Activated CD8-positive, alpha-beta T cell treated with anti-CD3 and anti-CD28 coated beads for 36 hours (primary cell): ENCODE data around the gene ARL6IP4. TPM values are rescaled to one million over a fixed set of nuclear protein-coding genes. Genes with fewer than 3 reads are reported as not detected.

Experiments used
- ATAC-seq: fragments of 200-7000 bp; cut with Tn5 transposase; one replicate; pipeline ENCODE4 v1.10.0; 2021; ENCODE audit warnings: mild to moderate bottlenecking, moderate library complexity
- CTCF ChIA-PET: fragments of 350-600 bp; sonication (Branson Sonifier 250); formaldehyde crosslinking; loops from one replicate; lab custom pipeline; 2021; ENCODE audit warnings: antibody characterized with exemption; lab: Charles Lee
- POLR2A ChIA-PET: fragments of 350-600 bp; sonication (Branson Sonifier 250); formaldehyde crosslinking; loops from one replicate; lab custom pipeline; 2021; ENCODE audit warnings: antibody characterized with exemption; lab: Charles Lee
- DNase-seq: peaks from one replicate; pipeline ENCODE4 v3.0.0-alpha.2; 2020
- H3K27ac Mint-ChIP-seq: one replicate; pipeline ENCODE4 v1.8.0; 2021; ENCODE audit warnings: mild to moderate bottlenecking, mixed read lengths
- H3K27me3 Mint-ChIP-seq: one replicate; pipeline ENCODE4 v1.8.0; 2021; ENCODE audit warnings: mixed read lengths
- H3K36me3 Mint-ChIP-seq: one replicate; pipeline ENCODE4 v1.8.0; 2021; ENCODE audit warnings: low read depth, mixed read lengths
- H3K4me1 Mint-ChIP-seq: one replicate; pipeline ENCODE4 v1.8.0; 2021; ENCODE audit warnings: low read depth, mixed read lengths
- H3K4me3 Mint-ChIP-seq: one replicate; pipeline ENCODE4 v1.8.0; 2021; ENCODE audit warnings: mild to moderate bottlenecking, moderate library complexity, mixed read lengths
- H3K9me3 Mint-ChIP-seq: one replicate; pipeline ENCODE4 v1.8.0; 2021; ENCODE audit warnings: mixed read lengths
- intact Hi-C: fragments of 100-400 bp; cut with micrococcal nuclease; formaldehyde crosslinking; loops from one replicate; pipeline ENCODE4 v1.10.0; 2022
- total RNA-seq, 2 experiments: library from RNA; stranded (reverse); gene quantifications; one replicate each; pipeline ENCODE4 v1.2.3, GENCODE V29; 2021
- TF ChIP-seq, protein P1 (sequence below): fragments of 200-600 bp; IDR thresholded peaks from one replicate; pipeline ENCODE4 v1.8.0; 2022; ENCODE audit warnings: antibody characterized with exemption, mild to moderate bottlenecking

The ARL6IP4 gene
- total RNA-seq, 2 experiments from 2014 or later, result 174 to 180 TPM

DNA sequence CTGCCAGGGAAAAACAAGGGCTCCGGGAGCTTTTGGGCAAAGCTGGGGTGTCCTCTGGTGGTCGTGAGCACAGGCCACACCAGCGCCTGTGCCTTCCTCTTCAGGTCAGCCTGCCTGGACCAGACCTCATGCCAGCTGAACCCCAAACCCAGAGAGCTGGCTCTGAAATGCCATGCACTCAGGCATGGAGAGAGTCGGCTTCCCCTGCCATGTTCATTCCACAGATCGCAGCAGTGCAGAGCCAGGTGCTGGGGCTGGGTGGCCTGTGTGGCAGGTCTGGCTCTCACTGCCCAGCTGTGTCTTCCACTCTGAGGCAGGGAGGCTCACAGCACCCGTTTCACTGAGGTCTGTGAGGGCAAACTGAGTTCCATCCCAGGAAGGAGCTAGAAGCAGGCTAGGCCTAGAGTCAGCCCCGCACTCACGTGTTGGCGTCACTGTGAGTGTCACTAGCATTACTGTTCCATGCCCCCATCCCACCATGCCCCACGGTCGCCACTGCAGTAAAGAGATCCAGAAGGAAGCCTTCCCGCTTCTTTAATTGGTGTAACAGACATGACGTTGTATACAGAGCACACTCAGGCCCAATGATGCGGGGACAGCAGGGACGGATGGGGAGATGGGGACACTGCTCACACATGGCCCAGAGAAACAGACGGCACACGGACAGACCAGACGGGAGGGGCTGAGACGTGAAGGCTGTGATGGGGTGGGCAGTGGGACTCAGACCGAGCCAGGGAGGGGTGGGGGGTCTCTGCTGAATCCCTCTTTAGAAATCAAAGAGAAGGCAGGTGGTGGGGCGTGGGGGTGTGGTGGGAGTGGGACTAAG lies 2.7 kb downstream of the ARL6IP4 start:
- Mint-ChIP-seq H3K4me3 (peak overlapping the region; percentile 92), H3K9me3 (no peaks in the 10 kb centered on the region), H3K27me3 (no peaks in the 10 kb centered on the region), H3K36me3 (peaks cover 26% of the 10 kb centered on the region), H3K4me1 (peaks cover 40% of the 10 kb centered on the region), H3K27ac (peak overlapping the region; percentile 85)
- ChIA-PET CTCF (interaction anchor here (0.9 kb wide), 2 partner anchors 31 to 189 kb away, joined by 3 read pairs; no protein-coding TSS in a partner anchor), POLR2A (interaction anchor here (0.6 to 1.4 kb wide), 5 partner anchors 8 to 250 kb away, joined by 3 to 4 read pairs (median 4); partner anchors contain the start of gene MPHOSPH9)
- DNase-seq, result no peak
- no peak for ATAC-seq
- TF ChIP-seq, protein P1, sequence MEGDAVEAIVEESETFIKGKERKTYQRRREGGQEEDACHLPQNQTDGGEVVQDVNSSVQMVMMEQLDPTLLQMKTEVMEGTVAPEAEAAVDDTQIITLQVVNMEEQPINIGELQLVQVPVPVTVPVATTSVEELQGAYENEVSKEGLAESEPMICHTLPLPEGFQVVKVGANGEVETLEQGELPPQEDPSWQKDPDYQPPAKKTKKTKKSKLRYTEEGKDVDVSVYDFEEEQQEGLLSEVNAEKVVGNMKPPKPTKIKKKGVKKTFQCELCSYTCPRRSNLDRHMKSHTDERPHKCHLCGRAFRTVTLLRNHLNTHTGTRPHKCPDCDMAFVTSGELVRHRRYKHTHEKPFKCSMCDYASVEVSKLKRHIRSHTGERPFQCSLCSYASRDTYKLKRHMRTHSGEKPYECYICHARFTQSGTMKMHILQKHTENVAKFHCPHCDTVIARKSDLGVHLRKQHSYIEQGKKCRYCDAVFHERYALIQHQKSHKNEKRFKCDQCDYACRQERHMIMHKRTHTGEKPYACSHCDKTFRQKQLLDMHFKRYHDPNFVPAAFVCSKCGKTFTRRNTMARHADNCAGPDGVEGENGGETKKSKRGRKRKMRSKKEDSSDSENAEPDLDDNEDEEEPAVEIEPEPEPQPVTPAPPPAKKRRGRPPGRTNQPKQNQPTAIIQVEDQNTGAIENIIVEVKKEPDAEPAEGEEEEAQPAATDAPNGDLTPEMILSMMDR, result no peak
- intact Hi-C loops, result no loop called here

DNA sequence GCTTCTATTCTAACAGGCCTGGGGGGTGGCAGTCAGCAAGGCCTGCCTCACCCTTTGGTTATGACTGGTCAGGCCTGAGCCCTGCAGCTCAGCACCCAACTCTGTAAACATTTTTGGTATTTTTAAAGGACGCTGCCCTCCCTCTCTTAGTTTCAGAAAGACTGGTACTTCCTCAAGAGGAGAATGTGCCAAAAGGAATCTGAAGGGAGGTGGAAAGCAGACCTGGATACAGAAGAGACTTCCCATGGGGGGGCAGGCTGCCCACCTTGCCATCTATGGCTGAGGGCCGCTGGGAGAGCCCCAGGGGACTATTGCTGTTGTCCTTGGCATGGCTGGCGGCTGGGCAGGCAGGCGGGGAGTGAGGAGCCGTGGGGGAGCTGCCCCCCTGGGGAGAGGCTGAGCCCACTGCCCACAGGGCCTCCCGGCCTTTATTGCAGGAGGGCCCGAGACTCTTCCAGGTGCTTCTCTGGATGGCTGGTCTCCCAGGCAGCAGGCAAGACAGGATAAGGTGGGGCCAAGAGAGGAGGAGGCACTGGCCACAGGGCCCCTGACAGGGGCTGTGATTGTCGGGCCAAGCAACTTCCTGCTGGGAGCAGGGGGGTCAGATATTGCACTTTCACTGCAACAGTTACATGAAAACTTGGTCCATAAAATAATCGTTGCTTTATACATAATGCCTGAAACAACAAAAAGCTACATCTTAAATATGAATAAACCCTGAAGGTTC lies 3.5 kb downstream of the ARL6IP4 start:
- ATAC-seq, result no peak
- Mint-ChIP-seq H3K4me3 (no peak overlapping the region), H3K27me3 (no peaks in the 10 kb centered on the region), H3K4me1 (peaks cover 40% of the 10 kb centered on the region), H3K9me3 (no peaks in the 10 kb centered on the region), H3K27ac (peak overlapping the region; percentile 85), H3K36me3 (peaks cover 26% of the 10 kb centered on the region)
- intact Hi-C loops, result no loop called here
- TF ChIP-seq, protein P1, result no peak
- ChIA-PET POLR2A (interaction anchor here (1.0 to 1.2 kb wide), 2 partner anchors 9 to 10 kb away, joined by 4 read pairs; partner anchors contain the start of gene OGFOD2), CTCF (interaction anchor here (0.9 kb wide), 1 partner anchor 31 kb away, joined by 3 read pairs; no protein-coding TSS in a partner anchor)
- DNase-seq, result no peak

DNA sequence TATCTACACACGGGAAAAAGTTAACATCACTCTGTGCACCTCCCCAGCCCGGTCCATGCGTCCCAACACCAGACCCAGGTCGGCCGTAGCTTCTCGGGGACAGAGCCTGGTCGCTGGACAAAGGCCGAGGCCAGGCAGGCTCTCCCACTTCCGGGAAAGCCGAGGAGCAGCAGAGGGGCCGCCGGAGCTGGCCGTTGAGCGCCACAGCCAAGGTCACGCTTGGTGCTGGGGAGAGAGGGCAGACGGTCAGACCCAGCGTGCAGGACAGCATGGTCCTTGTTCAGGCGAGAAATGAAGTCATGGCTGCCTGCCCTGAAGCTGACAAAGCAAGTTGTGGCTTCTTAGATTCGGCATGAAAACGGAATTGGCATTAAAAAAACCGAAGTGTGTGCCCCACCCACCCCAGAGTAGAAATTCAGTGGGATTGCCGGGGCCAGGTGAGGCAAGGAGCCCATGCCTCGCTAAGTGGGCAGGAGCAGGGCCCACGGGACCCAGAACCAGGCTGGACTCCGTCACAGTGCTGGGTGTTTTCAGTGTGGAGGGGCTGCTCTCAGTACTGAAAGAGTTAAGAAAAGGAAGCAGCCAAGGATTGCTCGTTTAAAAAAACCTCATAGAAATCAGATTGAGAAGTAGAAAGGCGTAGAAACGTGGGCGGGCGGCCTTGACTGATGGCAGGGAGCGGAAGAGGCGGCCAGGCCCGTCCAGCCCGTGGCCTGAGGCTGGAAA lies 4.3 kb downstream of the ARL6IP4 start:
- intact Hi-C loops, result no loop called here
- ATAC-seq, result no peak
- TF ChIP-seq, protein P1, result no peak
- H3K36me3 Mint-ChIP-seq, result peaks cover 26% of the 10 kb centered on the region
- H3K9me3 Mint-ChIP-seq, result no peaks in the 10 kb centered on the region
- H3K27me3 Mint-ChIP-seq, result no peaks in the 10 kb centered on the region
- H3K4me3 Mint-ChIP-seq, result no peak overlapping the region
- ChIA-PET CTCF (no interaction called here), POLR2A (interaction anchor here (1.2 kb wide), 1 partner anchor 9 kb away, joined by 4 read pairs; the partner anchor contains the start of gene OGFOD2)
- DNase-seq, result no peak
- H3K4me1 Mint-ChIP-seq, result peaks cover 34% of the 10 kb centered on the region
- peak overlapping the region; percentile 85 for H3K27ac Mint-ChIP-seq

DNA sequence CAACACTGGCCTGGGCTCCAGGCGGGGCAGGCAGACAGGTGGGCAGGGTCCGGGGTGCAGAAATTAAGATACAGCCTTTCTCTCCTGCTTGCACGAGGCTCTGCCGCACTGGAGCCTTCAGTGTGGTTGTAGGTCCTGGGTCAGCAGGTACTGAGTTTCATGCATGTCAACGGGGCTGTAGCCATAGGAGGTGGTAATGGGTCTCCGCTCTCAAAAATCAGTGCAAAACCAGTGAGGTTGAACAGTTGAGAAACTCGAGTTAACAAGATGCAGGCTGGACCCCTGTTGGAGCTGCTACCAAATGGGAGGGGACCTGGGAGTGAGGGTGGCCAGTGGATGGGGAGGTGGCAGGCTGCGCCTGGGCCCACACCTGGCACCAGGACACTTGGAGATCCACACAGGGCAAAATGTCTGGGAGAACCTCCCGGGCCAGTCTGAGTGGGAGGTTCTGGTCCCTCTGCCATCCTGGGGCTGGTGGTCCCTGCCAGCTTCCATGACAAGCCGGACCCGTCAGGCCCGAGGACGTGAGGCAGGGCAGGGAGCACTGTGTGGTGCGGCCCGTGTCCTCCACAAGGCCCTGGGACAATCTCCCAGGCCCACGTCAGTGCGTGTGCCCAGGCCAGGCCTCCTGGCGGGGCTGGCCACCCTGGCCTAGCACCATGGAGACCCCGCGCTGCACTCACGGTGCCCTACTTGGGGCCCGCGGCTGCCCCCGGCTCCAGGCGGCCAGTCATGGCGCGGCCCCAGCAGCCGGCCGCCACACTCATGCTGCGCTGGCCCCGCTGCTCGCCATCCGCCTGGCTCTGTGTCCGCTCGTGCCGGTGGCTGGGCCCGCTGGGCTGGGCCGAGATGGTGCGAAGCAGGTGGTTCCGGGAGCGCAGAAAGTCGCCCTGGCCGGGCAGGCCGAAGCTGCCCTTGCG lies 5.1 kb downstream of the ARL6IP4 start:
- intact Hi-C loops, result no loop called here
- no peak for DNase-seq
- ChIA-PET POLR2A (interaction anchor here (1.2 kb wide), 1 partner anchor 10 kb away, joined by 4 read pairs; the partner anchor contains the start of gene OGFOD2), CTCF (no interaction called here)
- Mint-ChIP-seq H3K4me3 (no peak overlapping the region), H3K9me3 (no peaks in the 10 kb centered on the region), H3K27ac (no peak overlapping the region), H3K36me3 (peaks cover 23% of the 10 kb centered on the region), H3K27me3 (no peaks in the 10 kb centered on the region), H3K4me1 (peaks cover 30% of the 10 kb centered on the region)
- TF ChIP-seq, protein P1, result no peak
- ATAC-seq, result no peak
